HS-27A (cell line): ENCODE results near the gene NOTCH2NLA.
"Not testable (repeated sequence)": the region's sequence is repeated elsewhere in the genome, so short reads cannot be mapped to it uniquely, and the experiment has no call there.

Source experiments
- DNase-seq: peaks from one replicate; pipeline ENCODE4 v3.0.0-alpha.2; 2012; ENCODE audit warnings: low read depth, missing footprints

Gene NOTCH2NLA

GRCh38 chr1:146167273-146167672, 61.5 kb downstream of the NOTCH2NLA start:
- DNase-seq, result not testable (repeated sequence)

GRCh38 chr1:146144465-146144864, 84.4 kb downstream of the NOTCH2NLA start, which contains the start of gene NBPF10:
TSS of gene NBPF10 (minus strand) at chr1:146144804. CDS start at chr1:146144769, 35 bp downstream.
- not testable (repeated sequence) for DNase-seq
